Stimulated activated CD4-positive, alpha-beta T cell treated with anti-CD3 and anti-CD28 coated beads, Interleukin-12 subunit alpha, Interleukin-12 subunit beta, amount 100 ng/mL, for 48 hours (primary cell): ENCODE measurements around the gene CALHM5.
"Not testable (repeated sequence)": the region's sequence is repeated elsewhere in the genome, so short reads cannot be mapped to it uniquely, and the experiment has no call there.

Experiments
- DNase-seq, 3 donors: peaks; one replicate each; pipeline ENCODE4 v3.0.0-alpha.2; 2020; ENCODE audit warnings: low read depth in 2 of 3, low spot score in 1 of 3

The CALHM5 gene

DNA sequence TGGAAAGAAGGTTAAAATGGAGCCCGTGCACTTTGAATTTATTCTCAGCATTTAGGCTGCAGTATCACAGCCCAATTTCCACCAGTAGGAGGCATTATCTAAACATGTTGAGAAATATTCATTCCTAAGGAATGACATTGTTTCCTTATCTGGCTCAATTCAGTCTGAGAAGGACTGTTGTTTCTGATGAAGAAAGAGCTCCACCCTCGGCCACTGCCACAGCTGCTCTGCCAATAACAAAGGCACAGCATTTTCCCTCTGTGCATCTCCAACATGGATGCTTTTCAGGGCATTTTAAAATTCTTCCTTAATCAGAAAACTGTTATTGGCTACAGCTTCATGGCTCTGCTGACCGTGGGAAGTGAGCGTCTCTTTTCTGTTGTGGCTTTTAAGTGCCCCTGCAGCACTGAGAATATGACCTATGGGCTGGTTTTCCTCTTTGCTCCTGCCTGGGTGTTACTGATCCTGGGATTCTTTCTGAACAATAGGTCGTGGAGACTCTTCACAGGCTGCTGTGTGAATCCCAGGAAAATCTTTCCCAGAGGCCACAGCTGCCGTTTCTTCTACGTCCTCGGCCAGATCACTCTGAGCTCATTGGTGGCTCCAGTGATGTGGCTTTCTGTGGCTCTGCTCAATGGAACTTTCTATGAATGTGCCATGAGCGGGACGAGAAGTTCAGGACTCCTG, at the start of gene CALHM5:
CALHM5 (plus strand) TSS at position 216 of the 687 bp plus-strand sequence; CDS start at position 274, 58 bp downstream.
- DNase-seq: no peak

DNA sequence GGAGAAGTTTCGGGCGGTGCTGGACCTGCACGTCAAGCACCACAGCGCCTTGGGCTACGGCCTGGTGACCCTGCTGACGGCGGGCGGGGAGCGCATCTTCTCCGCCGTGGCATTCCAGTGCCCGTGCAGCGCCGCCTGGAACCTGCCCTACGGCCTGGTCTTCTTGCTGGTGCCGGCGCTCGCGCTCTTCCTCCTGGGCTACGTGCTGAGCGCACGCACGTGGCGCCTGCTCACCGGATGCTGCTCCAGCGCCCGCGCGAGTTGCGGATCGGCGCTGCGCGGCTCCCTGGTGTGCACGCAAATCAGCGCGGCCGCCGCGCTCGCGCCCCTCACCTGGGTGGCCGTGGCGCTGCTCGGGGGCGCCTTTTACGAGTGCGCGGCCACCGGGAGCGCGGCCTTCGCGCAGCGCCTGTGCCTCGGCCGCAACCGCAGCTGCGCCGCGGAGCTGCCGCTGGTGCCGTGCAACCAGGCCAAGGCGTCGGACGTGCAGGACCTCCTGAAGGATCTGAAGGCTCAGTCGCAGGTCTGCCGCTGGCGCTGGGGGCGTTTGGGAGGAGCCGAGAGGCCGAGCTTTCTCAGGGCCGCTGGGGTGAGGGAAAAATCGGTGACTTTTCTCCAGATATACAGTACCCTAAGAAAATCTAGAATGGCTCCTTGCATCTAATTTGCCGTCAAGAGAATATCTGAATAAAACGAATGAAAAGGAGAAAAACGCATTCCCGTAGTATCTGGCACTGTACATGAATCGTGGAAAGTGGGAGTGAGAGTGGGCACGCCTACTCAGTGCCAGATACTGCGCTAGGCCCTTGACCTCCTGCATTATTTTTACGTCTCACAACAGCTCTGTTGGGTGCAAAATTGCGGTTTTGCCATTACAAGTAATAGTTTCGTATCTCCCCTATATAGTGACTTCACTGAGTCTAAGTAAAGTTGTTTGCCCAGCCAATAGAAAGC, 49.2 kb upstream of the CALHM5 start:
- peak in 2 of 3 donors; percentile 10 to 32 for DNase-seq

DNA sequence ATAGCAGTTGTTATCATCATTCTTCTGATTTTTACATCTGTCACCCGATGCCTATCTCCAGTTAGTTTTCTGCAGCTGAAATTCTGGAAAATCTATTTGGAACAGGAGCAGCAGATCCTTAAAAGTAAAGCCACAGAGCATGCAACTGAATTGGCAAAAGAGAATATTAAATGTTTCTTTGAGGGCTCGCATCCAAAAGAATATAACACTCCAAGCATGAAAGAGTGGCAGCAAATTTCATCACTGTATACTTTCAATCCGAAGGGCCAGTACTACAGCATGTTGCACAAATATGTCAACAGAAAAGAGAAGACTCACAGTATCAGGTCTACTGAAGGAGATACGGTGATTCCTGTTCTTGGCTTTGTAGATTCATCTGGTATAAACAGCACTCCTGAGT, 48.1 kb upstream of the CALHM5 start:
- no peak for DNase-seq

DNA sequence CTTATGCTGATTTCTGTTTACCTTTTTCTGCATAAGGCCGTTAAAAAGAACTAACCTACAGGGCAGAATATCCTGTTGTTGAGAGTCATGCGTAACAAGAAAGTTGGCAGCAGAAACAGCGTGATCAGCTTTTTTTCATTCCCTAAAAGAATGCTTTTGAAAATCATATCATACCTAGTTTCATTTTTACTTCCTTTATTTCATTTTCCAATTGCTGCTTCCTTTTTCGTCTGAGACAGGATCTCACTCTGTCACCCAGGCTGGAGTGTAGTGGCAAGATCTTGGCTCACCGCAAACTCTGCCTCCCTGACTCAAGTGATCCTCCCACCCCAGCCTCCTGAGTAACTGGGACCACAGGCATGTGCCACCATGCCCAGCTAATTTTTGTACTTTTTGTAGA, 46.2 kb upstream of the CALHM5 start:
- DNase-seq: no peak

DNA sequence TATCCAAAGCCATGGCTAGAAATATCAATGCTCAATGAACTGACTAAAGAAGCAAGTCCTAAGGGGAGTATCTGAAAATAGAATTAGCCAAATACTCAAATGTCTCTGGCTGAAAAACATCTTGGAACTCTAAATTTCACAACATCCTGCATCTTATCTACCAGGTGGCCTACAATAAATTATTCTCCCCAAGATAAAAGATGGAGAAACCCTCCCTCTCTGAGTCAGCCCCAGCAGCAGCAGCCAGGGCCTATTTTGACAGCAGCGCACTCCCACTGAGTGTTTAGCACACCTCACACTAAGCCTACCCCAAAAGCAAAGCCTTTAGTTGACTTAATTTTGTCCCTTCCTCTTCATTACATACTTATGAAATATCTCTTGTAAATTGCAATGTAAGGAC, 44.3 kb upstream of the CALHM5 start:
- no peak for DNase-seq

GRCh38 chr6:116467514-116467913, 43.9 kb upstream of the CALHM5 start:
- no peak for DNase-seq

DNA sequence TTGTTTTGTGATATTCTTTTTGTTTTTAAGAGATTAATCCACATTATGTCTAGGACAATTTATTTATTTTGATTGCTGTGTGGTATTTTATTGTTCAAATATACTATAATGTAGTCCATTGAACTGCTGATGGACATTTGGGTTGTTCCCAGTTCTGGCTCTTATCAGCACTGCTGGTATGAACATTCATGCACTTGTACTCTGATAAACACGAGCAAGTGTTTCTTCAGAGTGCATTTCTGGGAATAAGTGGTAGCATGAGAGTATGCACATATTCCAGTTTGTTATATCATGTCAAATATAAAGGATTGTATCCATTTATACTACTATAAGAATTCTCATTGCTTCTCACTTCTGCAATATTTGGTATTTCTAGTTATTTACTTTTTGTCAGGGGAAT, 43.1 kb upstream of the CALHM5 start:
- no peak for DNase-seq

DNA sequence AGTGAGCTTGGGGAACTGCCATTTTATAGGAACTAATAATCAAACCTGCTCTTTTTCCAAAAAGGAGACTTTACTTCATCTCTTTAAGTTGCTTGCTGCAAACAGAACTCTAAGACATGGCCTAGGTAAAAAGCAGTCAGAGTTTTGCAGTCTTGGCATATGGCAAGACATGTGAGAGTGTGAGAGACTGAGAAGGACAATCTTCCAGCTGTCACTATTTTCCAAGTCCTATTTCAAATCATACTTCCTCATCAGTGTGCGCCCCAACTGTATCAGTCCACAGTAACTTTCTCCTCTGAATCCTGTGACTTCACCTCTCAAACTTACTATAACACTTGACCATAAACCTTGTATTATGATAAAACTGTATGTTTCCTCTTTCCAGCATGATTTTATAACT, 39.9 kb upstream of the CALHM5 start:
- DNase-seq: no peak

GRCh38 chr6:116472706-116473105, 38.7 kb upstream of the CALHM5 start:
- DNase-seq: no peak

GRCh38 chr6:116475141-116475540, 36.3 kb upstream of the CALHM5 start:
- no peak for DNase-seq

DNA sequence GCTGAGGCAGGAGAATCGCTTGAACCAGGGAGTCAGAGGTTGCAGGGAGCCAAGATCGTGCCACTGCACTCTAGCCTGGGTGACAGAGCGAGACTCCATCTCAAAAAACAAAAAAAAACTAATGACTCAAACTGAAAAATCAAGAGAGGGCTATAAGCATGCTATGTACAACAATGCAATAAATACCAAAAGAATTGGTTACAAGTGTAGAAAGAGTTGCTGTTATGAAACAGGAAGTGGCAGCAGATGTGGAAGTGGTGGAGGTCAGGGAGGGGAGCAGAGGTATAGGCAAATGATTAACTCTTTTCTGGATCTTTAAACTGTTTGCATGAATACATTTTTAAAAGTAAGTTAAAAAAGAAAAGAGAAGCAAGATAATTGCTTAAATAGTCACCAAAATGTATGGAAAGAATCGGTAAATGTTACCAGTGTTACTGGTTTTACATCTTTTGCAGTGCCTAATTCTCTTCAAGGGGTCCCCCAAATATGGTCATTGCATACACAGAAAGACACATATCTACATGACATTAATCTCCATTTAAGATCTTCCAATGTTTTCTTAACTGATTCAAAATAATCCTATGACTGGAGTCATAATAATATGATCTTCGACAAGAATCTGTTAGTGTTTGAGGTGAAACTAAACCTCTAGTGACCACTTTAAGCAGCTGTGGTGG, 35.3 kb upstream of the CALHM5 start:
- no peak for DNase-seq

GRCh38 chr6:116482780-116483179, 28.7 kb upstream of the CALHM5 start:
- no peak for DNase-seq

DNA sequence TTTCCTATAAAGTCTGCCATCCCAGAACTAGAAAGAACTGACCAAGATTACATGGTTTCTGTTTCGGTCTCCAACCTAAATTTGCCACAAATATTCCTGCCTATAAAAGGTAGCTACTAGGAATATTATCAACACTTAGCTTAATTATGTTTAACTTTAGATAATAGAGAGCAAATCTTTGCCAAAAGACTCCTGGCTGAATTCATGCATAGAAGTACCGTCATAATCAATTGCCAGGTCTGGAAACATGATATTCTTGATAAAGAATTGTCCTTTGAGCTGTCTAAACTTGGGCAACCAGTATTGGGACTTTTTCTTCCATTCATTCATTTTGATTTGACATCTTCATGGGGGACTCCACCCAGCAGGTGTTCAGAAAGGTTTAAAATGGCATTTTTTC, 27.8 kb upstream of the CALHM5 start:
- no peak for DNase-seq

GRCh38 chr6:116485559-116486184, 25.8 kb upstream of the CALHM5 start:
- no peak for DNase-seq

GRCh38 chr6:116491610-116492330, 19.7 kb upstream of the CALHM5 start:
- DNase-seq: no peak

GRCh38 chr6:116492331-116493067, 18.9 kb upstream of the CALHM5 start:
- DNase-seq: no peak

DNA sequence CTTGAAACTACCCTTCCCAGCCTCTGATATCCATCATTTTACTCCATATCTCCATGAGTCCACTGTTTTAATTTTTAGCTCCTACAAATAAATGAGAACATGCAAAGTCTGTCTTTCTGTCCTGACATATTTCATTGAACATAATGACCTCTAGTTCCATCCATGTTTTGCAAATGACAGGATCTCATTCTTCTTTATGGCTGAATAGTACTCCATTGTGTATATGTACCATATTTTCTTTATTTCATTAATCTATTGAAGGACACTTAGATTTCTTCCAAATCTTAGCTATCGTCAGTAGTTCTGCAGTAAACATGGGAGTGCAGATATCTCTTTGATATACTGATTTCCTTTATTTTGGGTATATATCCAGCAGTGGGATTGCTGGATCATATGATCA, 16.3 kb upstream of the CALHM5 start:
- DNase-seq: not testable (repeated sequence)

DNA sequence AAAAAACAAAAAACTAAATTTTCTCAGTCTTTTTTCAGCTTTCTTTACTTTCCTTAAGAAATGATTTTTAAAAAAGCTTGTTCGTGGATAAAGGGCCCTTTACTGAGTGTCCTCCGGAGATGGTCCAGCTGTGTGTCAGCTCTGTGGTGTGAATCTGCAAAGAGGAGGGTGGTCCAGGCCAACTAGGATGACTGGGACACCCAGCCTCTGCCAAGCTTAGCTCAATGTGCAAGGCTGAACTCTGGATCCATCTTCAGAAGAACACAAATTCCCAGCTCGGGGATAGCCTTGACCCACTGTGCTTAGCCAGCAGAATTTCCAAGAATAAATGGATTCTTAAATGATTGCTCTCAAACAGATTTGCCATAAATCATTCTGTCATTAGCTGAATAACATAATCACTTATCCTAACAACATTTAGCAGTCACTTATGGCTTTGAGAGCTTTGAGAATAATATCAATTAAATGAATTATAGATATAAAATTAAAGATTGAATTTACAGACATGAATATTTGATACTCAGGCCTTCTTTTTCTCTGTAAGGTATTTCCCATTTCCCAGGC, 14.2 kb upstream of the CALHM5 start:
- no peak for DNase-seq

DNA sequence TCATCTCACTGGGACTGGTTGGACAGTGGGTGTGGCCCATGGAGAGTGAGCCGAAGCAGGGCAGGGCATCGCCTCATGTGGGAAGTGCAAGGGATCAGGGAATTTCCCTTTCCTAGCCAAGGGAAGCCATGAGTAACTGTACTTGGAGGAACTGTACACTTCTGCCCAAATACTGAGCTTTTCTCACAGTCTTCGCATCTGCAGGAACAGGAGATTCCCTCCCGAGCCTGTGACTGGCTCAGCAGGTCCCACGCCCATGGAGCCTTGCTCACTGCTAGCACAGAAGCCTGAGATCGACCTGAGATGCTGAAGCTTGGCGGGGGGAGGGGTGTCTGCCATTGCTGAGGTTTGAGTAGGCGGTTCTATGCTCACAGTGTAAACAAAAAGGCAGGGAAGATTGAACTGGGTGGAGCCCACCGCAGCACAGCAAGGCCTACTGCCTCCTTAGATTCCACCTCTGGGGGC, 10.4 kb upstream of the CALHM5 start:
- DNase-seq: no peak

DNA sequence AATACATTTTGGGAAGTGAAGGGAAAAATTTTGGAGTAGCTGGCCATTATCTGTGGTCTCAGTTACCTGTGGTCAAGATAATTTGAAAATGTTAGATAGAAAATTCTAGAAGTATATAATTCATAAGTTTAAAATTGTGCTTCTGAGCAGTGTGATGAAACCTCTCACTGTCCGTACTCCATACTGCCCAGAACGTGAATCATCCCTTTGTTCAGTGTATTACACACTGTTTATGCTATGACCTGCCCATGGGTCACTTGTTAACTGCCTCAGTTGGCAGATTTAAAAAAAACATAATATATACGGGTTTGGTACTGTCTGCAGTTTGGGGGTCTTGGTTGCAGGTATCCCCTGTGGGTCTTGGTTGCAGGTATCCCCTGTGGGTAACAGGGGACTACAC, 4.1 kb upstream of the CALHM5 start:
- DNase-seq: no peak
